Keratinocyte (primary cell): ENCODE measurements around the gene ARRDC2. TPM values are rescaled to one million over a fixed set of nuclear protein-coding genes. Genes with fewer than 3 reads are reported as not detected.

Experiments
- DNase-seq: peaks from one replicate; pipeline ENCODE4 v3.0.0-alpha.2; 2011; ENCODE audit warnings: low read depth, missing footprints, low spot score
- FAIRE-seq: peaks from 2 replicates; lab custom pipeline; 2011; peaks lifted over from hg19 to GRCh38; lab: Jason Lieb, UNC
- H2AFZ ChIP-seq: 2 replicates; pipeline ENCODE4 v1.6.0; 2012; ENCODE audit warnings: low read length, control low read depth, inconsistent platforms; ENCODE audit not compliant: control insufficient read depth
- H3K27ac ChIP-seq: 2 replicates; pipeline ENCODE4 v1.5.1; 2011; ENCODE audit warnings: low read length; ENCODE audit not compliant: control insufficient read depth, insufficient read depth
- H3K27me3 ChIP-seq: 3 replicates; pipeline ENCODE4 v1.6.0; 2011; ENCODE audit warnings: low read length; ENCODE audit not compliant: control insufficient read depth, insufficient read depth; ENCODE audit errors: extremely low read depth
- H3K36me3 ChIP-seq, 2 experiments: 2 replicates in 1 of 2; 3 replicates in 1 of 2; pipeline ENCODE4 v1.5.1; 2011; ENCODE audit warnings: low read length in 2 of 2, mild to moderate bottlenecking in 1 of 2; ENCODE audit not compliant: control insufficient read depth in 2 of 2, insufficient read depth in 2 of 2; ENCODE audit errors: extremely low read depth in 1 of 2
- H3K4me1 ChIP-seq: 3 replicates; pipeline ENCODE4 v1.5.1; 2011; ENCODE audit warnings: low read length; ENCODE audit not compliant: control insufficient read depth, insufficient read depth; ENCODE audit errors: extremely low read depth
- H3K4me2 ChIP-seq: 3 replicates; pipeline ENCODE4 v1.6.0; 2011; ENCODE audit warnings: low read depth, low read length; ENCODE audit not compliant: control insufficient read depth, insufficient read depth; ENCODE audit errors: extremely low read depth
- H3K4me3 ChIP-seq, 3 experiments: fragments of 200-600 bp in 1 of 3; sonication (generic) in 1 of 3; 2 replicates in 2 of 3; 3 replicates in 1 of 3; pipeline ENCODE4 v1.5.1; 2011 to 2016; ENCODE audit warnings: low read length in 3 of 3, mild to moderate bottlenecking in 3 of 3, control low read depth in 2 of 3, inconsistent platforms in 1 of 3, low read depth in 1 of 3, mixed read lengths in 1 of 3, mixed run types in 1 of 3, moderate library complexity in 1 of 3; ENCODE audit not compliant: control insufficient read depth in 2 of 3, insufficient read depth in 2 of 3; ENCODE audit errors: extremely low read depth in 1 of 3
- H3K79me2 ChIP-seq: 2 replicates; pipeline ENCODE4 v1.6.0; 2012; ENCODE audit warnings: low read length; ENCODE audit not compliant: control insufficient read depth, insufficient read depth
- H3K9ac ChIP-seq: 3 replicates; pipeline ENCODE4 v1.6.0; 2011; ENCODE audit warnings: low read length; ENCODE audit not compliant: control insufficient read depth, insufficient read depth; ENCODE audit errors: extremely low read depth
- H3K9me1 ChIP-seq: 3 replicates; pipeline ENCODE4 v1.6.0; 2011; ENCODE audit warnings: low read length; ENCODE audit not compliant: control insufficient read depth, insufficient read depth; ENCODE audit errors: extremely low read depth
- H3K9me3 ChIP-seq: 2 replicates; pipeline ENCODE4 v1.5.1; 2012; ENCODE audit warnings: low read depth, low read length; ENCODE audit not compliant: control insufficient read depth
- H4K20me1 ChIP-seq: 3 replicates; pipeline ENCODE4 v1.6.0; 2011; ENCODE audit warnings: low read length; ENCODE audit not compliant: control insufficient read depth, insufficient read depth; ENCODE audit errors: extremely low read depth
- CTCF ChIP-seq, 3 experiments: IDR thresholded peaks in 1 of 3; conservative IDR thresholded peaks in 1 of 3; optimal IDR thresholded peaks in 1 of 3; 2 replicates in 2 of 3; 3 replicates in 1 of 3; pipeline versions ENCODE3 to v1.5.1; 2011; ENCODE audit warnings: low read length in 3 of 3, mild to moderate bottlenecking in 3 of 3, moderate library complexity in 2 of 3, control low read depth in 1 of 3, inconsistent platforms in 1 of 3; ENCODE audit not compliant: insufficient read depth in 2 of 3; ENCODE audit errors: extremely low read depth in 1 of 3
- EZH2 ChIP-seq: IDR thresholded peaks from one replicate; pipeline ENCODE4 v1.6.1; 2012; ENCODE audit warnings: inconsistent platforms, mild to moderate bottlenecking, low read length, moderate library complexity
- dilution Hi-C: fragments of 300-500 bp; cut with MboI; formaldehyde crosslinking; loops from one replicate; pipeline ENCODE4 v1.7.0; 2020; ENCODE audit warnings: low sequenced_read_pairs; ENCODE audit not compliant: extremely low pct_ligation_motif_present
- polyA minus RNA-seq, 3 experiments: library from RNA; depleted of rRNA, polyadenylated mRNA; stranded (reverse); fragments of >200 nt; gene quantifications; 1 replicate in 1 of 3; 2 replicates in 1 of 3; 3 replicates in 1 of 3; pipeline ENCODE4 v1.2.3, GENCODE V29; 2011
- polyA plus RNA-seq, 5 experiments: library from polyadenylated mRNA; depleted of rRNA in 3 of 5; stranded (reverse) in 3 of 5; stranded (forward) in 1 of 5; unstranded in 1 of 5; fragments of >200 nt; gene quantifications; 1 replicate in 1 of 5; 2 replicates in 3 of 5; 3 replicates in 1 of 5; pipeline versions ENCODE4 v1.2.1 to v1.2.3, GENCODE V29; 2011 to 2012; ENCODE audit warnings: missing spikeins in 2 of 5, low read depth in 1 of 5, low replicate concordance in 1 of 5

The ARRDC2 gene
- polyA plus RNA-seq (2.4 to 3.5 TPM (median 2.5 TPM) in 3 replicates), polyA minus RNA-seq (1.0 to 1.6 TPM (median 1.3 TPM) in 3 replicates)
- polyA plus RNA-seq (2011; ENCODE audit: low read depth), result 5.3 TPM
- 1.9 and 3.1 TPM in 2 replicates for polyA plus RNA-seq (2011; cell fraction: cytosol; rRNA removed)
- polyA plus RNA-seq (2011; cell fraction: nucleus; rRNA removed), result 4.0 and 4.8 TPM in 2 replicates
- 2.9 and 3.8 TPM in 2 replicates for polyA plus RNA-seq (2012; ENCODE audit: low replicate concordance)
- polyA minus RNA-seq (2011; cell fraction: cytosol; rRNA and poly(A)+ RNA removed), result 4.4 TPM
- 2.8 and 6.6 TPM in 2 replicates for polyA minus RNA-seq (2011; cell fraction: nucleus; rRNA and poly(A)+ RNA removed)

GRCh38 chr19:18007917-18008673 lies at the start of gene ARRDC2:
Gene ARRDC2, plus strand, starts transcription at chr19:18008170. Its CDS starts 141 bp downstream, at chr19:18008311.
- Histone ChIP-seq H3K27ac (peak within 1 kb of the TSS; percentile 39), H3K9me1 (no peaks in the 10 kb centered on the region), H4K20me1 (no peaks in the 10 kb centered on the region), H3K4me2 (peak within 1 kb of the TSS; percentile 91), H3K9ac (peak within 1 kb of the TSS; percentile 63), H3K36me3 (peaks cover 6% of the 10 kb centered on the region in 2 experiments), H3K4me1 (peaks cover 10% of the 10 kb centered on the region), H2AFZ (peak within 1 kb of the TSS; percentile 84), H3K79me2 (no peaks in the 10 kb centered on the region), H3K9me3 (no peaks in the 10 kb centered on the region), H3K27me3 (no peaks in the 10 kb centered on the region), H3K4me3 (peak within 1 kb of the TSS; percentile 34 to 72 (median 58))
- no peak for TF ChIP-seq EZH2
- TF ChIP-seq CTCF (optimal IDR thresholded peaks at IDR 0.05 in 1 of 3, IDR thresholded peaks at IDR 0.05 in 1 of 3, conservative IDR thresholded peaks at IDR 0.05 in 1 of 3; ENCODE audit: extremely low read depth in 1 of 3, insufficient read depth in 2 of 3, low read length in 3 of 3), result no peak
- DNase-seq (no peak), FAIRE-seq (peak; percentile 71)
- dilution Hi-C loops, result no loop called here

- no peak for FAIRE-seq
- Histone ChIP-seq H3K4me2 (no peak overlapping the region), H3K4me3 (no peak overlapping the region), H4K20me1 (no peaks in the 10 kb centered on the region), H3K36me3 (no peaks in the 10 kb centered on the region), H3K4me1 (no peaks in the 10 kb centered on the region), H3K9me3 (no peaks in the 10 kb centered on the region), H3K79me2 (no peaks in the 10 kb centered on the region), H3K9ac (no peak overlapping the region), H2AFZ (no peak overlapping the region), H3K27me3 (peaks cover 37% of the 10 kb centered on the region), H3K27ac (no peak overlapping the region), H3K9me1 (no peaks in the 10 kb centered on the region)
- TF ChIP-seq EZH2 (no peak), CTCF (optimal IDR thresholded peaks at IDR 0.05 in 1 of 3, IDR thresholded peaks at IDR 0.05 in 1 of 3, conservative IDR thresholded peaks at IDR 0.05 in 1 of 3; ENCODE audit: extremely low read depth in 1 of 3, insufficient read depth in 2 of 3, low read length in 3 of 3) (no peak)
- DNase-seq, result no peak
- dilution Hi-C loops, result no loop called here
These were observed 43.9 kb upstream of the ARRDC2 start for GRCh38 chr19:17963936-17964691.
